Measurements from ENCODE around the gene PSG4.
"Not testable (repeated sequence)": the region's sequence is repeated elsewhere in the genome, so short reads cannot be mapped to it uniquely, and the experiment has no call there.

PSG4 gene

DNA sequence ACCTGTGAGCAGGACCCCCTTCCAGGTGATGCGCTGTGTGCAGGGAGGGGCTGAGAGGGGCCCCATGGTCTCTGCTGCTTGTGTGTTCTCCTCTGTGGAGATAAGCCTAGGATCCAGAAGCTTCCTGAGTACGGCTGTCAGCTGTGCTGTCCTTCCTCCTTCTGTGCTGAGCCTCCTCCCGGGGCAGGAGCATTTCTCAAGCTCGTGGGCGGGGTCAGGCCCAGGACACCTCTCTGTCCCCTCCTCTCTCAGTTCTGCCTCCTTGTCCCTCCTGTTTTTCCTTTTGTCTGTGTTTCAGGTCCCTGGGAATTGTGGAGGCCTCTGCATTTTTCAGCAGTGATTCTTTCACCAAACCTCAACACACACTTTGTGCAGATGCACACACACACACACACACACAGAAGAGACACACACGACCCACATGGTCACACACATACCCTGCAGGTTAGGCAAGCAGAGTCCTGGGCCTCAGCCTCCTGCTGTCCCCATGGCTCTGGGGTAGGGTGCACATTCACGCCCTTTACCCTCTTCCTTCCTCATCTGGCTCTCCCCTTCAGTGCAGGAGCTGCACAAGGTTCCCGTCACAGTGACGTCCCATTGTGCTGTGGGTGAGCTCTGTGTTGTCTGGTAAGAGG, at the start of gene PSG4:
TSS of gene PSG4 (minus strand) at position 168 of the 635 bp plus-strand sequence. CDS start at position 66, 102 bp downstream.
- not testable (repeated sequence) for DNase-seq (ENCODE audit: low read depth in 2 of 2); H3K4me3 ChIP-seq (replicated peaks in 1 of 2; ENCODE audit: low read depth in 2 of 2, low read length in 2 of 2)

DNA sequence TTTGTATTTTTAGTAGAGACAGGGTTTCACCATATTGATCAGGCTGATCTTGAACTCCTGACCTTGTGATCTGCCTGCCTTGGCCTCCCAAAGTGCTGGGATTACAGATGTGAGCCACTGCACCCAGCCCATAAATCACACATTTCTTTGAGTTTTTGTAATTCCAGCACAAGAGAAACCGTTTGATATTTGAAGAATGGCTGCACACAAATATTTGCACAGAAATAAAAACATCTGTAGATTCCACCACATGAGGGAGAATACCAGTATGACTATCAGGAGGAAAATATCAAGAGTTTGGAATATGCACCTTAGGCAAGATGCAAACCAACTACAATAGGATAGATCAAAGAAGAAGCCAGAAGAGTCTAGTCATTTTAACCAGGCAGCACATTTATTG, 46.0 kb upstream of the PSG4 start:
- H3K4me3 ChIP-seq (replicated peaks in 1 of 2; ENCODE audit: low read depth in 2 of 2, low read length in 2 of 2); DNase-seq (ENCODE audit: low read depth in 2 of 2): not testable (repeated sequence)

DNA sequence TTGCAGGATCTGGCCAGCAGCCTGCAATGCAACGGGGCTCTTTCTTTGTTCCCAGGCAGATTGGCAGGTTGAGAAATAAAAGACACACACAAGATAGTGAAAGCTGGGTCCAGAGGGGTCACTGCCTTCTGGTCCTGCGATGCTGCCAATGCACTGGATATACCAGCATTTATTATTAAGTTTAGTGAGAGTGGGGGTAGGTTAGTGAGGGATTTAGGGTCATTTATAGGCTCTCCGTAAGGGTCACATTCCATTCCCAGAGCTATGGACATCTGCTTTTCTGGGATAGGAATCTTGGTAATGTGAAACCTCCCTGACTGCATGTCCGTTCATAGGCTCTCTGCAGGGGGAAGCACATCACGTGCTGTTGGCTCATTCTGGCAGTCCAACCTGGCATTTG, 44.9 kb upstream of the PSG4 start:
- DNase-seq (ENCODE audit: low read depth in 2 of 2) = not testable (repeated sequence)

DNA sequence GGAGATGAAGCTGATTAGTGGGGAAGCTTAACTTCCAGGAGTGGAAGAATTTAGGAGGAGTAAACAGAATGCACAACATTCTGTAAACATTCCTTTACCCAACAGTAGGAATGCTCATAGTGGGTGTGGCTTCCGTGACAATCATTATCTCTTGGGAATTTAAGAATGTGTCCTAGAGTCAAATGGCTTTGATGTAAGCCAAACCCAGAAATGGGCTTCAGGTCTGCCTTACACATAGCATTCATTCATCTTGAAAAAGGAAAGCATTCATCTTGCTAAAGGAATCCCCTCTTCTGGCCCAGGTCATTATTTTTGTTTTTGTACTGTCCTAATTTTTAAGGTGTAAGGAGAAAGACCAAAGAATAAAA, 43.2 kb upstream of the PSG4 start:
- not testable (repeated sequence) for H3K4me3 ChIP-seq (replicated peaks in 1 of 2; ENCODE audit: low read depth in 2 of 2, low read length in 2 of 2); DNase-seq (ENCODE audit: low read depth in 2 of 2)

More for the DNA sequence above, 44.9 kb upstream of the PSG4 start:
- not testable (repeated sequence) for H3K4me3 ChIP-seq (replicated peaks in 1 of 2; ENCODE audit: low read depth in 2 of 2, low read length in 2 of 2)

DNA sequence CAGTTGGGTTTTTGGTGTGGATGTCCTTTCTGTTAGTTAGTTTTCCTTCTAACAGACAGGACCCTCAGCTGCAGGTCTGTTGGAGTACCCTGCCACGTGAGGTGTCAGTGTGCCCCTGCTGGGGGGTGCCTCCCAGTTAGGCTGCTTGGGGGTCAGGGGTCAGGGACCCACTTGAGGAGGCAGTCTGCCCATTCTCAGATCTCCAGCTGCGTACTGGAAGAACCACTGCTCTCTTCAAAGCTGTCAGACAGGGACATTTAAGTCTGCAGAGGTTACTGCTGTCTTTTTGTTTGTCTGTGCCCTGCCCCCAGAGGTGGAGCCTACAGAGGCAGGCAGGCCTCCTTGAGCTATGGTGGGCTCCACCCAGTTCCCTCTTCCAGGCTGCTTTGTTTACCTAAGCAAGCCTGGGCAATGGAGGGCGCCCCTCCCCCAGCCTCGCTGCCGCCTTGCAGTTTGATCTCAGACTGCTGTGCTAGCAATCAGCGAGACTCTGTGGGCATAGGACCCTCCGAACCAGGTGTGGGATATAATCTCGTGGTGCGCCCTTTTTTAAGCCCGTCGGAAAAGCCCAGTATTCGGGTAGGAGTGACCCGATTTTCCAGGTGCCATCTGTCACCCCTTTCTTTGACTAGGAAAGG, 41.9 kb upstream of the PSG4 start:
- DNase-seq (ENCODE audit: low read depth in 2 of 2); H3K4me3 ChIP-seq (replicated peaks in 1 of 2; ENCODE audit: low read depth in 2 of 2, low read length in 2 of 2): not testable (repeated sequence)

DNA sequence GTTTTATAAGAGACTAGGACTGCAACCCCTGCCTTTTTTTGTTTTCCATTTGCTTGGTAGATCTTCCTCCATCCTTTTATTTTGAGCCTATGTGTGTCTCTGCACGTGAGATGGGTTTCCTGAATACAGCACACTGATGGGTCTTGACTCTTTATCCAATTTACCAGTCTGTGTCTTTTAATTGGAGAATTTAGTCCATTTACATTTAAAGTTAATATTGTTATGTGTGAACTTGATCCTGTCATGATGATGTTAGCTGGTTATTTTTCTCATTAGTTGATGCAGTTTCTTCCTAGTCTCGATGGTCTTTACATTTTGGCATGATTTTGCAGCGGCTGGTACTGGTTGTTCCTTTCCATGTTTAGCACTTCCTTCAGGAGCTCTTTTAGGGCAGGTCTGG, 40.4 kb upstream of the PSG4 start:
- DNase-seq (ENCODE audit: low read depth in 2 of 2); H3K4me3 ChIP-seq (replicated peaks in 1 of 2; ENCODE audit: low read depth in 2 of 2, low read length in 2 of 2): not testable (repeated sequence)

DNA sequence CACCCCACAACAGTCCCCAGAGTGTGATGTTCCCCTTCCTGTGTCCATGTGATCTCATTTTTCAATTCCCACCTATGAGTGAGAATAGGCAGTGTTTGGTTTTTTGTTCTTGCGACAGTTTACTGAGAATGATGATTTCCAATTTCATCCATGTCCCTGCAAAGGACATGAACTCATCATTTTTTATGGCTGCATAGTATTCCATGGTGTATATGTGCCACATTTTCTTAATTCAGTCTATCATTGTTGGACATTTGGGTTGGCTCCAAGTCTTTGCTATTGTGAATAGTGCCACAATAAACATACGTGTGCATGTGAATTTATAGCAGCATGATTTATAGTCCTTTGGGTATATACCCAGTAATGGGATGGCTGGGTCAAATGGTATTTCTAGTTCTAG, 36.8 kb upstream of the PSG4 start:
- not testable (repeated sequence) for DNase-seq (ENCODE audit: low read depth in 2 of 2); H3K4me3 ChIP-seq (replicated peaks in 1 of 2; ENCODE audit: low read depth in 2 of 2, low read length in 2 of 2)

DNA sequence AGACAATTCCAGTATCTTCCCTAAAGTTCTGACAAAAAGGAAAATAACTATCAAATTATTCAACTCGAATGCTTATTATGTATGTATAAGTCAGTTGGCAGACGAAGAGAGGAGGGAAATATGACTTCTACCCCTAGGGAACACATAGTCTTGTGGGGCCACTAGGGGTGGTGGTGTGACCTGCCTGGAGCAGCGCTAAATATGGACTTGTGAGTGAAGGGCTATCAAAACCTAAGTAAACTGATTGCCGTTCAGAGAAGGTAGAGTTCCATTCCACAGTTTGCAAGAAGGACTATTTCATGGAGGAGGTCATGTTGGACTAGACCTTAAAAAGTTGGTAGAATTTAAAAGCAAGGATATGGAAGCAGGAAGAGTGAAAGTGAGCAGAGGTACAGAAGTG, 32.8 kb upstream of the PSG4 start:
- H3K4me3 ChIP-seq (replicated peaks in 1 of 2; ENCODE audit: low read depth in 2 of 2, low read length in 2 of 2); DNase-seq (ENCODE audit: low read depth in 2 of 2): not testable (repeated sequence)

DNA sequence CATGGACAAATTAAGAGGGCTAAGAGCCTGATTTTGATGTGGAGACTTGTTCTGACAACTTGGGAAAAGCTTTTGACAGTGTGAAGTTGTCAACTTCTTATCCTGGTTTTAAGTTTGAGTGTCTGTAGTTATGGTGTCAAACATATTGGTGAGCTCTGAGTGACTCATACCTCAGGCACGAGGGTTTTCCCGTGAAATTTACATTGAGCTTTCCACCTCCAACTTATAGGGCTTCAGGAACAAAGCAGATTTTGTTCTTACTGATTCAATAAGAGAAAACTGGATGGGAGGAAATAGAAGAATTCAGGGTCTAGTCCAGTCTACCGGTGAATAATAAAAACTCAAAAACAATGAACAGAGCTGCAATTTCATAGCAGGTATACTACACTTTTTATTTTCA, 30.2 kb upstream of the PSG4 start:
- H3K4me3 ChIP-seq (replicated peaks in 1 of 2; ENCODE audit: low read depth in 2 of 2, low read length in 2 of 2) = not testable (repeated sequence)
- peak in 1 of 2 donors; percentile 0 for DNase-seq (ENCODE audit: low read depth in 2 of 2)

DNA sequence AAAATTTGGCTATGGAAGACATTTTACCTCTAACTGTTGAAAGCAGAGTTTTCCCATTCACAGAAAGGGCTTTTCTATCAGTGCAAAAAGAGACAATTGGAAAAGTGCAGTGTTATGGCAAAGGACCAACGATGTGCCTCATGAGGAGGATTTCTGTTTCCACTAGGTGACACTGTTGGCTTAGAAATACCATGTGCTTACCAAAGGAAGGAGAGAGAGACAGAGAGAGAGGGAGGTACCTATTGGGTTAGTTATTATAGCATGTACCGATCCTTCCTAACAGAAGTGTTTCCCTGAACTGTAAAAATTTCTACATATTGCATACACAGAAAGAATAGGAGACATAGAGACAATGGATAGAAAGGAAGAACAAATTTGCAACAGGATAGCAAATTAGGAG, 23.9 kb upstream of the PSG4 start:
- no peak overlapping the region for H3K4me3 ChIP-seq (replicated peaks in 1 of 2; ENCODE audit: low read depth in 2 of 2, low read length in 2 of 2)
- DNase-seq (ENCODE audit: low read depth in 2 of 2) = peak; percentile 15 to 58

DNA sequence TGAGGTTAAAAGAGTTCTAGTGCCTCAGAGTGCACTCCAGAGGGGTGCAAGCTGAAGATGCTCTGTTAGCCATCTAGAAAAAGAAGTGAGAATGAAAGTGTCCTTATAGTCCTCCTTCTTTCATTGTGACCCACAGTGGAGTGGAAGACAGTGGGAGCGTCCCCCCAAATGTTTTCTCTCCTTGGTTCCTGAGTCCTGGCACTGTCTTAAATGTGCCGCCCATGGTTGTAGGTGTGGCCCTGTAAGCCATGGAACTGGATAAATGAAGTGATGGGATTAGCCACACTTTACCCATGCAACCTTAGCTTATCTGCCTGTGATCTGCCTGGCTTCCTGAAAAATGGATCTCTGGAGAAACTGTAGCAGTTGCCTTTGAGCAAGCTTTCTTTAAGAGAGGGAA, 23.3 kb upstream of the PSG4 start:
- not testable (repeated sequence) for H3K4me3 ChIP-seq (replicated peaks in 1 of 2; ENCODE audit: low read depth in 2 of 2, low read length in 2 of 2); DNase-seq (ENCODE audit: low read depth in 2 of 2)

More for the DNA sequence above, 23.9 kb upstream of the PSG4 start:
- TF ChIP-seq, protein P1, sequence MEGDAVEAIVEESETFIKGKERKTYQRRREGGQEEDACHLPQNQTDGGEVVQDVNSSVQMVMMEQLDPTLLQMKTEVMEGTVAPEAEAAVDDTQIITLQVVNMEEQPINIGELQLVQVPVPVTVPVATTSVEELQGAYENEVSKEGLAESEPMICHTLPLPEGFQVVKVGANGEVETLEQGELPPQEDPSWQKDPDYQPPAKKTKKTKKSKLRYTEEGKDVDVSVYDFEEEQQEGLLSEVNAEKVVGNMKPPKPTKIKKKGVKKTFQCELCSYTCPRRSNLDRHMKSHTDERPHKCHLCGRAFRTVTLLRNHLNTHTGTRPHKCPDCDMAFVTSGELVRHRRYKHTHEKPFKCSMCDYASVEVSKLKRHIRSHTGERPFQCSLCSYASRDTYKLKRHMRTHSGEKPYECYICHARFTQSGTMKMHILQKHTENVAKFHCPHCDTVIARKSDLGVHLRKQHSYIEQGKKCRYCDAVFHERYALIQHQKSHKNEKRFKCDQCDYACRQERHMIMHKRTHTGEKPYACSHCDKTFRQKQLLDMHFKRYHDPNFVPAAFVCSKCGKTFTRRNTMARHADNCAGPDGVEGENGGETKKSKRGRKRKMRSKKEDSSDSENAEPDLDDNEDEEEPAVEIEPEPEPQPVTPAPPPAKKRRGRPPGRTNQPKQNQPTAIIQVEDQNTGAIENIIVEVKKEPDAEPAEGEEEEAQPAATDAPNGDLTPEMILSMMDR (IDR thresholded peaks at IDR 0.05; ENCODE audit: low read depth, low read length) = peak; percentile 33

DNA sequence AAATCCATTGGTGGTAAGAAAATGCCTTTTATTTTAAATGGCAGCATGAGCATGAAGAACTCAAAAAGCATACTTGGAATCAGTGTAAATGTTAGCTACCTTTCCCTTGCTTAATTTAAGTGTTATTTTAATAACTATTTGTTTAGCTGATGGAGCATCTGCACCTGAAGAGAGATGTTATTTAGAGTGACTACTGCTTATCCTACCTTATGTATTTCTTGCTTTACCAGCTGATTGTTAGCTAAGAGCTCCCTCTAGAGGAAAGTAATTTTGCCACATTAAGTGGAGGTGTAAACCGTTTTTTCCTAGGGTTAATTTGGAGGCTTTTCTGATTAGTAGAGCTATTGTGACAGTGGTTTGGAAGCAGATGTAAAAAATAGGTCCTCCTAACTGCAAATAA, 21.5 kb upstream of the PSG4 start:
- H3K4me3 ChIP-seq (replicated peaks in 1 of 2; ENCODE audit: low read depth in 2 of 2, low read length in 2 of 2); DNase-seq (ENCODE audit: low read depth in 2 of 2): not testable (repeated sequence)

DNA sequence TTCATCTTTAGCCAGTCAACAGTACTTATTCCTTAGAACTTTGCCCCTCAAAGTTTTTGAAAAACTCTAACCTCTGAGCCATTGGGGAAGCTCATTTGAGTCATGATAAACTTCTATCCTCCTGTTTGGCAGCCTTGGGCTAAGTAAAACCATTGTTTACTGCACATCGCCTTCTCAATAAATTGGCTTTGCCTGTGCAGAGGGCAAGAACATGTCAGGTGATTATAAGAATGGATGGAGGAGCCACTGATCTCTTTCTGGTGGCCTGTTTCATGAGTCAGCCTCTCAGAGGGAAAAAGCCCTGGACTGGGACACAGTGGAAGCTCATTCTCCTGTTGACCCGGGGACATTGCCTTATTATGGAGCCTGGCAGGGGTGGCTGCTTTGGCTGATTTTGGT, 19.4 kb upstream of the PSG4 start:
- no peak overlapping the region for H3K4me3 ChIP-seq (replicated peaks in 1 of 2; ENCODE audit: low read depth in 2 of 2, low read length in 2 of 2)
- no peak for DNase-seq (ENCODE audit: low read depth in 2 of 2)
- TF ChIP-seq, protein P1 (IDR thresholded peaks at IDR 0.05; ENCODE audit: low read depth, low read length) = no peak

DNA sequence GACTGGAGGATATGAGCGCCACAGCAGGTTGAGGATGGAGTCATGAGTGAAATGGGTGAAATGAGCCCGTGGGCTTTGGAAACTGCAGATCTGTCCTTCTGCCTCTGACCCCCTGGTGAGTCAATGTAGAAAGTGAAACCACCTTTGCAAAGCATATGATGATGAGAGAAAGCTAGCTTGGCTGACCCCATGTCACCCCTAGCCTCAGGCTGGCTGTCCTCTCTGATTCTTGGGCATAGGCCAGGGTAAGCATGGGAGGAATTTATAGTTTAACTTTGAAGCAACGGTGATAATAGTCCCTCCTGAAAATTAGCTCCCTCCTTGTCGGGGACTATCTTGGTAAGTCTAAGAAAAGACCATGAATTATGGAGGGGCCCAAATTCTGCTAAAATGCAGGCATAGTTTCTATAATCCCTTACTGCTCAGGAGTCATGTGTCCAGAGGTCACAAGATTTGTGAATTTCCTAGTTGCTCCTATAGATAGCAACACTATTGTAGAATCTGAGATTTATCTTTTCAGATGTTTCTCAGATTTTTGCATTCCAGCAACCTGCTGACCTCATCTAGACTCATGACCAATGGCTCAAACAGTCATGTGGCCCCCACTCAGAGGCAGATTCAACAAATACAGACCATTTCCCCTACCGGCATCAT, 18.9 kb upstream of the PSG4 start:
- peak in 1 of 2 donors; percentile 5 for DNase-seq (ENCODE audit: low read depth in 2 of 2)
- H3K4me3 ChIP-seq (replicated peaks in 1 of 2; ENCODE audit: low read depth in 2 of 2, low read length in 2 of 2) = not testable (repeated sequence)

DNA sequence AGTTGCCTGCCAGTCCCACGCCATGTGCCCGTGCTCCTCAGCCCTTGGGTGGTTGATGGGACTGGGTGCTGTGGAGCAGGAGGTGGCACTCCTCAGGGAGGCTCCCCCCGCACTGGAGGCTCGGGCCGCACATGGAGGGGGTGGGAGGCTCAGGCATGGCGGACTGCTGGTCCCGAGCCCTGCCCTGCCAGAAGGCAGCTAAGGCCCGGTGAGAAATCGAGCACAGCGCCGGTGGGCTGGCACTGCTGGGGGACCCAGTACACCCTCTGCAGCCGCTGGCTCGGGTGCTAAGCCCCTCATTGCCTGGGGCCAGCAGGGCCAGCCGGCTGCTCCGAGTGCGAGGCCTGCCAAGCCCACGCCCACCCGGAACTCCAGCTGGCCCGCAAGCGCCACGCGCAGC, 16.5 kb upstream of the PSG4 start:
- DNase-seq (ENCODE audit: low read depth in 2 of 2); H3K4me3 ChIP-seq (replicated peaks in 1 of 2; ENCODE audit: low read depth in 2 of 2, low read length in 2 of 2): not testable (repeated sequence)

DNA sequence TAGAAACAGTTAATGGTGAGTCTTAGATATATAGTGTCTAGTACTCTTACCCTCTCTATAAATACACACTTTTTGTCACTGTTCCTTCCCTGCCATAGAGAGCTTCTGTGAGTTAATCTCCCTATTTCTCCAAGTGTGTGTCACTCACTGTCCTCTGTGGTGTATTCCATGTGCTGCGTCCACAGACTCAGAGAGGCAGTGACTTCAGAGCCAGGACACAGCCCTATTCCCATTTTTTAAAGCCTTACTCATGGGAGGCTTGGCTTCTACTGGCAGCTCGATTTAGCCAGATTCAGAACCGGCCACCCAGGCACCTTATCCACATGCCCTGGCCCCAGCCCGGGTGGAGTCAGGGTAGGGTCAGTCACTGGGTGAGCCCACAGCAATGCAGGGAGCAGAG, 13.7 kb upstream of the PSG4 start:
- DNase-seq (ENCODE audit: low read depth in 2 of 2); H3K4me3 ChIP-seq (replicated peaks in 1 of 2; ENCODE audit: low read depth in 2 of 2, low read length in 2 of 2): not testable (repeated sequence)

Measured in cardiac fibroblast (primary cell).